ENCODE results near the gene SPOCK2. TPM values are rescaled to one million over a fixed set of nuclear protein-coding genes. Genes with fewer than 3 reads are reported as not detected.

The SPOCK2 gene
- total RNA-seq, 1 experiment from 2014 or later = 1.8 TPM

DNA sequence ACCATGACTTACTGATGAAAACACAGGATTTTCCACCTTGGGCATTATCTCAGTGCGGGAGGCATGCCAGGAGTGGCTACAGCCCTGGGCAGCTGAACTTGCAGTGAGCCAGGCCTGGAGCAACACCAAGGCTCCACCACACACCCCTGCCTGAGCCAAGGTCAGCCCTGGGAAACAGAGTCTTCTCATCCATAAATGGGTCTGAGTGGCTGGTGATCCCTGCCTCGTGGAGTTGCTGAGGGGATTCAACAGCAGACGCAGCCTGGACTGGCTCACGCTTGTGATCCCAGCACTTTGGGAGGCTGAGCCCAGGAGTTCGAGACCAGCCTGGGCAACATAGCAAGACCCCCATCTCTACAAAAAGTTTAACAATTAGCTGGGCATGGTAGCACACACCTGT is 32.2 kb downstream of the SPOCK2 start:
- Histone ChIP-seq H2BK12ac (ENCODE audit: insufficient read length, low read depth, low read length) (no peak overlapping the region), H3K18ac (ENCODE audit: insufficient read length, low read depth, low read length) (no peak overlapping the region), H3K9me3 (ENCODE audit: control insufficient read depth, low read depth, low read length) (no peaks in the 10 kb centered on the region), H3K56ac (ENCODE audit: insufficient read length, low read depth, low read length) (no peak overlapping the region), H3K27me3 (ENCODE audit: insufficient read depth, low read length) (no peaks in the 10 kb centered on the region), H4K5ac (ENCODE audit: insufficient read length, low read depth, low read length) (no peak overlapping the region), H4K8ac (replicated peaks; ENCODE audit: insufficient read length, low read depth, low read length) (no peak overlapping the region), H3K4me1 (ENCODE audit: insufficient read depth, low read length) (no peaks in the 10 kb centered on the region), H3K14ac (ENCODE audit: insufficient read depth, low read length) (no peak overlapping the region), H3K23me2 (ENCODE audit: insufficient read length, low read depth, low read length, poor library complexity, severe bottlenecking) (no peaks in the 10 kb centered on the region), H3T11ph (ENCODE audit: low read length) (no peak overlapping the region), H2BK15ac (ENCODE audit: low read depth, low read length) (no peak overlapping the region), H3K23ac (ENCODE audit: insufficient read length, low read depth, low read length) (no peak overlapping the region), H3K27ac (ENCODE audit: insufficient read length, low read depth, low read length) (no peak overlapping the region), H4K91ac (ENCODE audit: insufficient read length, low read depth, low read length) (no peak overlapping the region), H2AFZ (ENCODE audit: low read length) (no peak overlapping the region), H2AK5ac (ENCODE audit: insufficient read length, low read length) (no peak overlapping the region), H3K4me2 (ENCODE audit: insufficient read depth, insufficient read length, low read length) (no peak overlapping the region), H3K79me2 (ENCODE audit: insufficient read depth, low read length) (no peaks in the 10 kb centered on the region), H3K9ac (ENCODE audit: extremely low read depth, insufficient read length, low read length) (no peak overlapping the region), H2BK5ac (ENCODE audit: insufficient read length, low read length) (no peak overlapping the region), H4K20me1 (ENCODE audit: control insufficient read depth, insufficient read depth, insufficient read length) (no peaks in the 10 kb centered on the region), H3K4ac (ENCODE audit: low read depth, low read length) (no peak overlapping the region), H2BK120ac (ENCODE audit: low read depth, low read length, poor library complexity, severe bottlenecking) (no peak overlapping the region), H3K79me1 (ENCODE audit: insufficient read depth, low read depth, low read length, poor library complexity, severe bottlenecking) (no peaks in the 10 kb centered on the region), H2BK20ac (ENCODE audit: low read depth, low read length, poor library complexity, severe bottlenecking) (no peak overlapping the region)
- Mint-ChIP-seq H3K4me1 (peaks cover 15 to 26% of the 10 kb centered on the region in 2 experiments), H3K27ac (no peak overlapping the region), H3K27me3 (ENCODE audit: low read depth) (peaks cover 5% of the 10 kb centered on the region), H3K4me3 (no peak overlapping the region), H3K36me3 (ENCODE audit: insufficient read depth in 1 of 3, low read depth in 3 of 3) (no peaks in the 10 kb centered on the region), H3K9me3 (no peaks in the 10 kb centered on the region)
- TF ChIP-seq, protein P1, sequence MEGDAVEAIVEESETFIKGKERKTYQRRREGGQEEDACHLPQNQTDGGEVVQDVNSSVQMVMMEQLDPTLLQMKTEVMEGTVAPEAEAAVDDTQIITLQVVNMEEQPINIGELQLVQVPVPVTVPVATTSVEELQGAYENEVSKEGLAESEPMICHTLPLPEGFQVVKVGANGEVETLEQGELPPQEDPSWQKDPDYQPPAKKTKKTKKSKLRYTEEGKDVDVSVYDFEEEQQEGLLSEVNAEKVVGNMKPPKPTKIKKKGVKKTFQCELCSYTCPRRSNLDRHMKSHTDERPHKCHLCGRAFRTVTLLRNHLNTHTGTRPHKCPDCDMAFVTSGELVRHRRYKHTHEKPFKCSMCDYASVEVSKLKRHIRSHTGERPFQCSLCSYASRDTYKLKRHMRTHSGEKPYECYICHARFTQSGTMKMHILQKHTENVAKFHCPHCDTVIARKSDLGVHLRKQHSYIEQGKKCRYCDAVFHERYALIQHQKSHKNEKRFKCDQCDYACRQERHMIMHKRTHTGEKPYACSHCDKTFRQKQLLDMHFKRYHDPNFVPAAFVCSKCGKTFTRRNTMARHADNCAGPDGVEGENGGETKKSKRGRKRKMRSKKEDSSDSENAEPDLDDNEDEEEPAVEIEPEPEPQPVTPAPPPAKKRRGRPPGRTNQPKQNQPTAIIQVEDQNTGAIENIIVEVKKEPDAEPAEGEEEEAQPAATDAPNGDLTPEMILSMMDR (conservative IDR thresholded peaks at IDR 0.05) = no peak
- WGBS (ENCODE audit: extremely low coverage, insufficient read length, low lambda C conversion rate) = no CpG with 5 or more reads among the region's 5 CpGs
- no peak for DNase-seq
